HG03097 (cell line): ENCODE measurements around the gene AFAP1.

Experiments used
- ATAC-seq: cut with Tn5 transposase; IDR thresholded peaks from one replicate; pipeline ENCODE4 v1.9.1; 2021; ENCODE audit not compliant: unreplicated experiment, low FRiP score

AFAP1 gene

GRCh38 chr4:7899184-7899869 is 40.3 kb downstream of the AFAP1 start:
- ATAC-seq, result no peak

DNA sequence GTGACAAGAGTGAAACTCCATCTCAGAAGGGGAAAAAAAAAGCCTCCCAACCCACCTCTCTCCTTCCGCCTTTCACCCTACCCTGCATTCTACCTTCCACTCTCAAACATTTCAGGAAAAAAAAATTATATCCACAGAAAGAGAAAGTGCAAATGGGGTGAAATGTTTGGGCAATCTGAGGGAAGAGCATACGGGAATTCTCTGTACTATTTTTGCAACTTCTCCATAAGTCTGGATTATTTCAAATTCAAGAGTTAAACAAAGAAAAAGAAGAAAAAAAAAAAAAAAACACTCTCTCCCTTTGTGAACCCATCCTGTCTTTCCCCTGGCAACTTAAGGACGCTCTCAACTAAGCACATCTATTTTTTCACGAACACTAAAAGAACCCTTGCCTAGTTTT is 41.3 kb downstream of the AFAP1 start:
- ATAC-seq, result no peak

GRCh38 chr4:7897811-7898210 is 41.9 kb downstream of the AFAP1 start:
- ATAC-seq, result no peak

DNA sequence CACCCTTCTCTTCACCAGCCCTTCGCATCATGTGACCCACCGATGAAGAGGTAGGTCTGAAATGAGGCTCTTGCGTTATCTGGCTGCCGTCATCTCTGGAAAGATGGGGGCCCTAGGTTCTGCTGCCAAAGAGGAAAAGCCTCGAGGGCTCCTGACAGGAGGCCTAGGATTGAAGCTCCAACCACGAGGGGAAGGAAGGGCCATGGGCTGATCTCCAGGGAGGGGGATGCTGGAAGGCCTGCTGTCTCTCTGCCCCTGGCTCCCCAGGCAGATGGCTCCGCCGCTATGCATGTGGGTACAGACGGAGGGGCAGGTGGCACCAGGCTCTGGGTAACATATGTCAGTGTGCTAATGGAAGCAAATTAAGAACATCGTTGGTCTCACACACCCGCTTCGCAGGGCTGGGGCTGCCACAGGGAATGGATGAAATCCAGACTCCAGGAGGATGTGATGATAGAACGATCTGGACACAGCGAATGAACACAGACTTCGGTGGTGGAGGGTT is 44.9 kb downstream of the AFAP1 start:
- ATAC-seq, result no peak

DNA sequence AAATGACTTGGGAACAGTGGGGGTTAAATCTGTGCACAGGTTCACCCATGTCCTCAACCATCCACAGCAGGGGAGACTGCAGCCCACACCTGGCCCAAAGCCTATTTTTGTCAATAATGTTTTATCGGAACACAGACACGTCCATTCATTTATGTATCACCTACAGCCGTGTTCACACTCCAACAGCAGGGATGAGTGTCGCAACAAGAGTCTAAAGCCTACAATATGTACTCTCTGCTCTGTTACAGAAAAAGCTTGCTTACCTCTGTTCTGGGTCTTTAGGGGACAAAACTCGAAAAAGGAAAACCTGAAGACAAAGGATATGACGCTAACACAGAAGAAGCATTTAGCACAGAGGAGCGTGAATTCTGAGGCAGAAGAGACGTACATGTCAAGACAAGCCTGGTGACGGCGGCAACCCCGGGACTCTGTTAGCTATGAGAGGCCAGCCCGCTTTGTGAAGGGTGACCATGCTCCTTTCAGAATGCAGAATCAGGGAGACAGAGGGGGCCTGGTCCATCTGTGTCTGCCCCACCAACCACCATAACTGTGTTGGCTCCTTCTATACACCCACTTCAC is 45.5 kb downstream of the AFAP1 start:
- no peak for ATAC-seq

GRCh38 chr4:7893539-7893938 is 46.1 kb downstream of the AFAP1 start:
- ATAC-seq, result no peak

- ATAC-seq, result no peak
Observed at GRCh38 chr4:7892212-7893019, 47.2 kb downstream of the AFAP1 start.

GRCh38 chr4:7890635-7891393 is 48.8 kb downstream of the AFAP1 start:
- no peak for ATAC-seq

DNA sequence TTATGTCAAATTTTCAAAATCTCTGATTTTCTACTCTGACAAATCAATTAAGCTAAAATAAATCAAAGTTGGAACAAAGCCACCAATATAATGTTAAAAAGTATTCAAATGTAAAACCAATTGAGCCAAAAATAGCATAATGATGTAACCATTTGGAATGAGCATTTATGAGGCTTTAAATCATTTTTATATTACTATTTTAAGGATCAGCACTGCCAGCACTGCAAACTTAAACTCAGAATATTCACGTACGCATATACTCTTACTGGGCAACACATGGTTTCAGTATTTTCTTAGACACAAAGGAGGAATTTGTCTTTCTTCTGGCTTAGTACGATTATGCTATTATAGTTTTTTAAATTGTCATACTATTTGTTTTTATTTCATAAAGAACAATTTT is 52.2 kb downstream of the AFAP1 start:
- no peak for ATAC-seq

GRCh38 chr4:7886007-7886973 is 53.4 kb downstream of the AFAP1 start:
- no peak for ATAC-seq

- ATAC-seq, result no peak
Observed at GRCh38 chr4:7885216-7886006, 54.2 kb downstream of the AFAP1 start.

DNA sequence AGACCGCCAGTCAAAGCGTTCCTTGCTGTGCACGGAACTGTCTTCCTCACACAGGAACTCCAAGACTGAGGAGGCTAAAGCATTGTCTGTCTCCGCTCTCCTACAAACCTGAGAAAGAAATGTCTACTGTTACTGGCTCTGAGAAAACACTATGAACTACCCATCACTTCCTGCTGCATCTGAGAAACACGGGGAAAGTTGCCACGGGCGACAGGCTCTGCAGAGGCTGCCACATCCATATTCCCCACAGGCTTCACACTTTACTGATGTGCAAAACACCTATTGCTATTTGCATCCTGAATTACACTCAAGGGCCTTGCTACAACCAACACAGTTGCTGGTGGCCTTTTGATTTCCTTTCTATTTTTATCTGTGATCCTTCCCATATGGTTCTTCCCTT is 59.0 kb downstream of the AFAP1 start:
- no peak for ATAC-seq

DNA sequence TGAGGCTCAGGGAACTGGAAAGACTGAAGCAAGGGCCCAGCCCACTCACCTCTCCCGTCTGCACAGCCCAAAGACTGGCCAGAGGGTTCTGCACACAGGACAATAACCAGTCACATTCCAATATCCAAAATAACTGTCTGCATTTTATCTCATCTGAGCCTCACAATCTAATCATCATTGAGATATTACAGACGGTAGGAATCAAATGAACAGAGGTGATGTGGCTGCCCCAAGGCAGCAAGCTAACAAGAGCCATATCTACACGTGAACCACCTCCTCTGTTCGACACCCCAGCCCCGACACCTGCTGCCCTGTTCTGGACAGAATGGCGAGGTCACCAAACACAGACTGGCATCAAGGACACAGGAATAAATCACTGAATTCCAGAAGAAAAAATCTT is 60.5 kb downstream of the AFAP1 start:
- no peak for ATAC-seq

DNA sequence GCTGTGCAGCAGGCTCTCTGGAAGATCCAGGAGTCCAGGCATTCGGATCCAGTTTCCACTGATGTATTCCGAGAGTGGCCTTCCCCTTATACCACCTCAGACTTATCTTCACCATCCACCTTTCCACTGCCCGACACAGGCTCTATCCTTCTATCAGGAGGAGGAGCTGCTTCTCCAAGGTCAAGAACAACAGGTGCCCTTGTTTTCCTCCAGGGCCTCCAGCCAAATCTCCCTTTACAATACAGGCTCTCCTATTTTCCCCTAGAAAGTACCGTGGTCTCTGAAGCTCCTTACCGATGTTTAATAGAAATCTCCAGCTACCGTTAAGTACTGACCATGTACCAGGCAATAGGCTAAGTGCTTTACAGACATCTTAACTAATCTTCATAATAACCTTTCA is 61.3 kb downstream of the AFAP1 start:
- ATAC-seq, result no peak

GRCh38 chr4:7877176-7877575 is 62.5 kb downstream of the AFAP1 start:
- no peak for ATAC-seq

- ATAC-seq, result no peak
Observed at GRCh38 chr4:7876201-7876875, 63.3 kb downstream of the AFAP1 start.

DNA sequence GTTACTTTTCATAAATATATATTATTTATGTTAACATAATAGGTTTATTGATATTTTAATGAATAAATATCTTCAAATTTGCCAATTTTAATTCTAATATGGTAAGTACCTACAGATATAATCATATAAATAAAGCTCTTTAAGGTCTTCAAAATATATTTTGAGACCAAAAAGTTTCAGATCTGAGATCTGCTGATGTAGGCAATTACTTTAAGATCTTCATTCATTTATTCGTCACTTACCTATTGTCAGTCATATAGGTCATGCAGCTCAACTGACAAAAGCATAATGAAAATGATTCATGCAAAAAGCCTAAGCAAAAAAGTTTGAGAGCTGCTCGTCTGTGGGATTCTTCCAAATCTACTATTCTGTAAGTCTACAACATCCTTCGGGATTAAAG is 64.8 kb downstream of the AFAP1 start:
- ATAC-seq, result no peak

- ATAC-seq, result no peak
Observed at GRCh38 chr4:7873881-7874280, 65.8 kb downstream of the AFAP1 start.
